ENCODE data around the gene CTSH.

The CTSH gene, protein sequence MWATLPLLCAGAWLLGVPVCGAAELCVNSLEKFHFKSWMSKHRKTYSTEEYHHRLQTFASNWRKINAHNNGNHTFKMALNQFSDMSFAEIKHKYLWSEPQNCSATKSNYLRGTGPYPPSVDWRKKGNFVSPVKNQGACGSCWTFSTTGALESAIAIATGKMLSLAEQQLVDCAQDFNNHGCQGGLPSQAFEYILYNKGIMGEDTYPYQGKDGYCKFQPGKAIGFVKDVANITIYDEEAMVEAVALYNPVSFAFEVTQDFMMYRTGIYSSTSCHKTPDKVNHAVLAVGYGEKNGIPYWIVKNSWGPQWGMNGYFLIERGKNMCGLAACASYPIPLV

GRCh38 chr15:78944669-78945407, at the start of gene CTSH:
Gene CTSH (minus strand): TSS chr15:78945046. CDS start chr15:78944981, 65 bp downstream.
- peak; percentile 18 to 57 for DNase-seq

DNA sequence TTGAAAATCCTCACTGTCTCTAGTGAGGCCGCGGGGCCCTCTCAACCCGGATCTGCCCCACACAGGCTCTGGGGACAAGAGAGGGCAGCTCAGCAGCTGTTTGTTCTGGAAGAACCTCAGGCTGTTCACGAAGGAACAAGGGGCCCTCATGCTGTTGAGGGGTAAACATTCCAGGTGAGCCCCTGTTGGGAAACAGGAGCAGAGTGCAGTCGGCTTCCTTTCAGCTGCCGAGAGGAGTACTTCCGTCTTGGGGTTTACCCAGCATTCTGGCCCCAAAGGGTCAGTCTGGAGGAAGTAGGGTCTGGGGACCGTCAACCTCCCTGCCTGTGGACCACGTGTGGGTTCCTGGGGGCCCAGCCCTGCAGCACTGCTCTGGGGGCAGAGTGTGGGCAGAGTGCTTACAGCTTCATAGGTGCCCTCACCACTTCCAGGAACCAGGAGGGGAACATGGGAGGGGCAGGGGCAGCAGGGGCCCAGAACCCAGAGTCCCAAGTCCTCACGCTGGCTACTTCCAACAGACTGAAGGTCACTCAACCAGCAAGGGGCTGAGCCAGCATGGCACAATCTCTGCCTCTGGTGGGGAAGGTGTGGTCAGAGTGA, 49.2 kb upstream of the CTSH start:
- no peak for DNase-seq

- DNase-seq: no peak
These were observed 48.5 kb upstream of the CTSH start for GRCh38 chr15:78993257-78993930.

DNA sequence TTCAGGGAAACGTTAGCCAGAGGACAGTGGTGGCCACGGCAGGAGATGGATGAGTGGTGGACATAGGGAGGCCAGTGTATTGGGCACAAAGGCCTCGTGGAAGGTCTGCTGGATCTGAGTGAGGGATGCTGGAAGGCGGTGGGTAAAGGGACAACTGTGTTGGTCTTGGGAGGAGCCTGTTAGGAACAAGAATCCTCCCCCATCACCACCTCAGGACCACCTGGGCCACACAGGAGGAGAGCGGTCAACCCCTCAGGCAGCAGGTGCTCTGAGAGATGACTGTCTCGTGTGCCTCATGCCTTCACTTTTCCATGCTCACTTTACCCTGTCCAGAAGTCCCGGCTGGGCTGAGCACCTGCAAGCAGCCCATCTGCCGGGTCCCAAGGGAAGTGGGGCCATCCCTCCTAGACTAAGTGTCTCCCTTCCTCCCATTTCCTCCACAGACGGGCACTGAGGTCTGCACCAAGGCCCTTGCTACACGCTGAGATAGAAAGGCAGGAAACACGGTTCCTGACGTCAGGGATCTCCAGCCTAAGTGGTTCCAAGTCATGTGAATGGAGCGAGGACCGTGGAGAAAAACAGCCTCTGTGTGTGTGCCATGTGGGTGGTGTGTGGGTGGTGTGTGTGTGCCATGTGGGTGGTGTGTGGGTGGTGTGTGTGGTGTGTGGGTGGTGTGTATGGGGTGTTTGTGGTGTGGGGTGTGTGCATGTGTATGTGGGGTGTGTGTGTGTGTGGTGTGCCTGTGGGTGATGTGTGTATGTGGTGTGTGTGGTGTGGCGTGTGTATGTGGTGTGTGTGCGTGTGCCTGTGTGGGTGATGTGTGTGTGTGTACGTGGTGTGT, 47.8 kb upstream of the CTSH start:
- DNase-seq: no peak

GRCh38 chr15:78991879-78992278, 47.0 kb upstream of the CTSH start:
- no peak for DNase-seq

GRCh38 chr15:78991476-78991875, 46.6 kb upstream of the CTSH start:
- no peak for DNase-seq

DNA sequence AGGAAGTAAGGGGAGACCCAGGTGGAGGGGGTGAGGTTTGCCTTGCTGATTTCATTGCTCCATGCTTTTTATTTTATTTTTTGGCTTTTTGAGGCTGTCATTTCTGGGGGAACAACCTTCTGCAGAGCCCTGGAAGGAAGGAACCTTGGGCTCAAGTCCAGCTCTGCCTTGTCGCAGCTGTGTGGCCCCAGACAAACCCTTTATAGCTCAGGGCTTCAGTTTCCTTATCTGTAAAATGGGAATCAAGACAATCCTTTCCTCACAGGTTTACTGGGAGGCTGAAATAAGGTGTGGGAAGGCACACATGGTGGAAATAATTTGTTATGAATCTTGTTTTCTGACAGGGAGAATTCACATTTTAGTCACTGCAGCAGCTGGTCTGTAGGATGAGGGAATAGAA, 45.4 kb upstream of the CTSH start:
- DNase-seq: no peak

- DNase-seq: no peak
These were observed 44.9 kb upstream of the CTSH start for GRCh38 chr15:78989701-78990240.

DNA sequence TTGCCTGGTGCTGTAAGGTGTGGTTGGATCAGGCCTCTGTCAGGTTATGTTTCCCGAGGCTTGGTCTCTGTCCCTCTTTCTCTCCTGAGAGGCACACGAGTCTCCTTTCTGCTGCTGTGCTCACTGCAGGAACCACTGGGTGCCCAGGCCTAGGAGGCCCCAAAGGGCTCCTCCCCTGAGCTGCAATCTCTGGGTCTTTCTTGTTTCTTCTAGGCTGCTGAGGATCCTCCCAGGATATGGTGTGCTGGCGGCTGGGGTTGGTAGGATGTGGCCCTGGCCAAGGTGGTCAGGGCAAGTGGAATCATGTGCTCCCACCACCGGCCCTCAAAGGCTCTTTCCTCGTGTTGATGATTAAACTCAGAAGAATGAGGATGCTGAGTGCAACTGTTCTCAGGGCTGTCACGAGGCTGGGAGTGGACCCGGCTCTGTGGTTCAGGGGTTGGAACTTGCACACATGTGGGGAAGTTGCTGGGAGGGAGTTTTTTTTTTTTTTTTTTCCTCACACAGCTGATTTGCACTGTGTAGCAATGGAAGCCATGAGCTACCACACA, 43.6 kb upstream of the CTSH start:
- DNase-seq: no peak

- DNase-seq: no peak
These were observed 42.9 kb upstream of the CTSH start for GRCh38 chr15:78987556-78988360.

DNA sequence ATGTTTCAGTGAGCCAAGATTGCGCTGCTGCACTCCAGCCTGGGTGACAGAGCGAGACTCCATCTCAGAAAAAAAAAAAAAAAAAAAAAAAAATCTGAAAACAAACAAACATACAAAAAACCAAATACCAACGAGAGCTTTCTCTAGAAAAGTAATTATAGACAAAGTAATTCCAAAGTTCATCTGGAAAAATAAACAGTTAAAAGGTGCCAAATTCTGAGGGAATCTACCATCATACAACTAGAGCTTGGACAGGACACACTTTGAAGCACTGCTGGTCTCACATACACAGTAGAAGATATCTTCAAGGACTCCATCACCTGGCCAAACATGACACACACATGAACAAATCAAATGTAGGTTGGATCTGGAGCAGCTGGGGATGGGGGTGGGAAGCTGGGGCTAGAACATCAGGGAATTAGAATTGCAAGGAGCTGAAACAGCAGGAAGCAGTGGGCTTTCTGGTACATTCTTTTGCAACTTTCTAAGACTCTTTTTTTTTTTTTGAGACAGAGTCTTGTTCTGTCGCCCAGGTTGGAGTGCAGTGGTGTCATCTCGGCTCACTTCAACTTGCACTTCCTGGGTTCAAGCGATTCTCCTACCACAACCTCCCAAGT, 41.1 kb upstream of the CTSH start:
- DNase-seq: no peak

DNA sequence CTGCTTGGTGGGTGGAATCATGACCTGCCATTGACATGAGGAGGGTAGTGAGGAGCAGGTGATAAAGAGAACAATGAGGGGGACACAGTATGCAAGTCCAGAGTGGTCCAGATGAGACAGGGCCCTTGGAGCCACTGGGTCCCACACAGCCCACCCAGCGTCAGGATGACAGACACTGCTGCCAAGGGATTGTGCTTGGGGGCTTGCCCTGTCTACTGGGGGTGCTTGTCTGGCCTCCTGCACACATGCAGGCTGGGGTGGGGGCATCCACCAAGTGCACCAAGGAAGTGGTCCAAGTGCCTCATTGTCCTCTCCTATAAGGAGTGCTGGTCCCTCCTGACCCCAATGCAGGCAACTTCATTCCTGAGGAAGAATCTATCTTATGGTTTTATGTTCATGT, 39.2 kb upstream of the CTSH start:
- no peak for DNase-seq

- no peak for DNase-seq
These were observed 38.5 kb upstream of the CTSH start for GRCh38 chr15:78983146-78983918.

DNA sequence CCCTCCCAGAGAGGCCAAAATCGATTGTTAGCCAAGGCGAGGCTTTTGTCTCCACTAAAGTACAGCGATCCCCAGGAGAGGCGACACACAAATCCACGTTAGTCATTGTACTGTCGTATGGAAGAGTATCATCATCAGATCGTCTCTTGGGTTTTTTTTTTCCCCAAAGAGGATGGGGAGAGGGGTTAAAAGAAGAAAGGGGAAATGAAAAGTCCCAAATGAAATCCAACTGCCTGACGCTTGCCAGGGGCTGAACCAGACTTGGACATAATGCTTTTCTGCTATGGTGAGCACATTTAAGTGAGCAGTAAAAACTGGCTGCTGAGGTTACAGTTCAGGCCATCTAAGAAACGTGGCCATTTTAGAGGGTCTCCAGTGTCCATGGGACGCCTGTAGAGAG, 37.9 kb upstream of the CTSH start:
- no peak for DNase-seq

DNA sequence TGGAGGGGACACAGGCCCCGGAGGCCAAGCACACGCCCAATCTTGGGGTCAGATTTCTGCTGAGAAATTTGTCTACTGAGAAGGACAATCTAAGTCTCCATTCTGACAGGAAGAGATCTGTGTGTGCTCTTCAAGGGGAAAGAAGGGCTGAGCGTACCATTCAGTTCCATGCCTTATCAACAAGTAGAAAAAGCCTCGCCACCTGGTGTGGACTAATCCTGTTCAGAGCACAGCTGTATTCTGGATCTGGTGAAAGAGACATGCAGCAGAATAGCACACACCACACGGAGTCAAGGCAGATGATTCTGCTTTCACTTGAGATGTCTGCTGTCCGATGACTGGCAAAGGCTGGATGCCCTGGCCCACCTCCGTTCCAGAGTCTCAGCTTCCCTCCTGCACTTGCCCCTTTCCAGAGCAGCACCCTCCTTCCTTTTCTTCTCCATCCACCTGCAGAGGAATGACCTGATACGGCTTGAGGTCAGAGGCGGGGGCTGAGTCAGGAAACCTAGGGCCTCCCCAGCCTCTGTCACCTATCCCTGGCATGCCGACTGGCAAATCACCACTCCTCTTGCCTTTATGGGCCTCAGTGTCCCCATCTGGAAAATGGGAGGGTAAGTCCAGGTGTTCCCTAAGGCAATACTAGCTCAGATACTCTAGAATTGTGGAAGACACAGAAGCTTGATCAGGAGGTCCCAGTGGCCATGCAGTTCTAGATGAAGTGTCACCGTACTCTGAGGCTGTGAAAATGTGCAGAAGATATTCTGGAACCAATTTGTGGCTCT, 36.9 kb upstream of the CTSH start:
- DNase-seq: no peak

DNA sequence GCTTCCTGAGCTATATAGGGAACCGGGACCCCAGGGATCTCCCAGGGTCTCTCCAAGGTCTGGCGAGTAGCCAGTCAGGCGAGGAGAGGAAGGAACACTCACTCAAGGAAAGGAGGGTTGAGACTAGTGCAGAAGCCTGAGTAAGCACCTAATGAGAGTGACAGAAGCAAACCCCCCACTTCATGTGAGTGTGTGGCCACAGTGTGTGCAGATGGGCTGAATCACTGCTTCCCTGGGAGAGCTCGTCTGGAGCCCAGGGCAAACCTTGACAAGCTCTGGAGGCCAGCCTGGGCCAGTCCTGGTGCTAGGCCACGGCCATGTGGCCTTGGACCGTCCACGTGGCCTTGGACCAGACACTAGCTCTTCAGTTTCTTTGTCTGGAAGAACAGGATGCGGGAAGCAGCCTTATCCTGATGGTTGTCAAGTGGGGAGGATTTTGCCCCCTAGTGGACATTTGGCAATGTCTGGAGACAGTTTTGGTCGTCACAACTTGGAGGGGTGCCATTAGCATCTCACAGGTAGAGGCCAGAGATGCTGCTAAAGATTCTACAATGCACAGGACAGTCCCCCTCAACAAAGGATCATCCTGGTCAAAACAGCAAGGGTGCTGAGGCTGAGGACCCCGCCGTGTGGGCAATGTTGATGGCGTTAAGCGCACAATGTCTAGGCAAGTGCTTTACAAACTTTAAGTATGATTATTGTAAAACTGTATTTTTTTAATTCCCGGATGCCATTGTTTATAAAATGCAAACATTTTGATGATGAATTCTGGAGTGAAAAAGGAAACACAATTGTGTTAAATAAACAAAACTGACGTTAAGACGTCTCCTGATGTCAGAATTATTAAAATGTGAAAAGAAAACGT, 34.8 kb upstream of the CTSH start:
- DNase-seq: peak in 1 of 2 experiments; percentile 12

DNA sequence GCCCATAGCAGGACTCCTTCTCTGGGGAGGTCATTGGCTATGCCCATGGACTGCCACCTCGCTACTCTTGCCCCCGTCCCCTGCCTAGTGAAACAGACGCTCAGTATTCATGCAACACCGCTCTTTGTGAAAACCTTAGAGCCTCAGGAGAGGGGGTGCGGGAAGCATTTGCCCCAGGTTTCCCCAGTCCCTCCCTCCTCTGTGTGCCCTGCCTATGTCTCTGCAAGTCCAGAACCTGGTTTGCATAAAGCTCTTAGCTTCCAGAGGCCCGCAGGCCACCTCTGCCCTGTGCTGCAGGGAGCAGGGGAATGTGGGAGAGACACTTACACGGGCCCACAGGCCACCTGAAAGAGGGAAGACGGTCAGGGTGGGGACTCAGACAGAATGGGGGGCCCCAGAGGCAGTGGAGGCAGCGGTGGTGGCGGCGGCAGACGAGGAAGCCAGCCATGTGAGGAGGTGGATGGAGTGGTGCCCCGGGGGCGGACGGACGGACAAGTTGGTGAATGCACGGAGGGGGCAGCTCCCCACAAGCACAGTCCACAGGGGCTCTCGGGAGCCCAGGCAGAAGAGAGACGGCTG, 33.8 kb upstream of the CTSH start:
- no peak for DNase-seq
